Measurements from ENCODE around the gene ETS1.

DNA sequence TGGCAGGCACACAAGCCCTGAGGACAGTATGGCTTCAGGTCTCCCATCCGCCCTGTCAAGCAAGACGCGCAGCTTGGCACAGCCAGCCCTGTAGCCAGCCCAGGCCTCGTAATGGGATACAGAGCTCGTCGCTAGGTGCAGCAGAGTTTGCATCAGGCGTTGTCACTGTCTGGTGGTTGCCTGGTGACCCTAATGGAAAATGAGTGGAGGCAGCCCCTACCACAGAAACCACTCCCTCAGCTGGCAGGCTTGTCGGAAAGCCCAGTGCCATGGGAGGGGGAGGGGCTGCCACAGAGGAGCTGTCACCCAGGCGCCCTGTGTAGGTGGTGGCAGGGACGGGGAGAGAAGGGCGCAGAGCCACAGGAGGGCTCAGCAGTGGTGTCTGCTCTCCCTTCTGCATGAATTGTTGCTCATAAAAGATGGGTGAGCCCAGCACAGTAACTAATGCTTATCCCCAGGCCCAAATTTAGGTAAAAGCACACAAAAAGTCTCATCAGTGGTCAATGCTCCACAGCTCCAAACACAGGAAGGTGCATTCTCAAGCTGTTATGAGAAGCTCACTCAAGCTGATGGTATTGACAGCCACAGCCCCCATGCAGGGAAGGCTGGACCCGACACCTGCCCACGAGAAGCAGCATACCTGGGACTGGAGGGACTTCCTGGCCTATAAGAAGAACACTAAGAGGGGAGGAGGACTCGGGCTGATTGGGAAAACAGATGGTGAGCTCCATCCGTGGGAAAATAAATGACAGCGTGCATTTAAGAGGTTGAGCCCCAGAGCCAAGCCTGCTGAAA, 164.6 kb downstream of the ETS1 start:
- TF ChIP-seq, protein P1, sequence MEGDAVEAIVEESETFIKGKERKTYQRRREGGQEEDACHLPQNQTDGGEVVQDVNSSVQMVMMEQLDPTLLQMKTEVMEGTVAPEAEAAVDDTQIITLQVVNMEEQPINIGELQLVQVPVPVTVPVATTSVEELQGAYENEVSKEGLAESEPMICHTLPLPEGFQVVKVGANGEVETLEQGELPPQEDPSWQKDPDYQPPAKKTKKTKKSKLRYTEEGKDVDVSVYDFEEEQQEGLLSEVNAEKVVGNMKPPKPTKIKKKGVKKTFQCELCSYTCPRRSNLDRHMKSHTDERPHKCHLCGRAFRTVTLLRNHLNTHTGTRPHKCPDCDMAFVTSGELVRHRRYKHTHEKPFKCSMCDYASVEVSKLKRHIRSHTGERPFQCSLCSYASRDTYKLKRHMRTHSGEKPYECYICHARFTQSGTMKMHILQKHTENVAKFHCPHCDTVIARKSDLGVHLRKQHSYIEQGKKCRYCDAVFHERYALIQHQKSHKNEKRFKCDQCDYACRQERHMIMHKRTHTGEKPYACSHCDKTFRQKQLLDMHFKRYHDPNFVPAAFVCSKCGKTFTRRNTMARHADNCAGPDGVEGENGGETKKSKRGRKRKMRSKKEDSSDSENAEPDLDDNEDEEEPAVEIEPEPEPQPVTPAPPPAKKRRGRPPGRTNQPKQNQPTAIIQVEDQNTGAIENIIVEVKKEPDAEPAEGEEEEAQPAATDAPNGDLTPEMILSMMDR (IDR thresholded peaks at IDR 0.05): no peak
- TF ChIP-seq POLR2AphosphoS5 (IDR thresholded peaks at IDR 0.05): no peak
